ENCODE data around the gene CACNA1C. TPM values are rescaled to one million over a fixed set of nuclear protein-coding genes. Genes with fewer than 3 reads are reported as not detected.

The CACNA1C gene
- total RNA-seq, 1 donor from 2014 or later = 6.5 TPM

DNA sequence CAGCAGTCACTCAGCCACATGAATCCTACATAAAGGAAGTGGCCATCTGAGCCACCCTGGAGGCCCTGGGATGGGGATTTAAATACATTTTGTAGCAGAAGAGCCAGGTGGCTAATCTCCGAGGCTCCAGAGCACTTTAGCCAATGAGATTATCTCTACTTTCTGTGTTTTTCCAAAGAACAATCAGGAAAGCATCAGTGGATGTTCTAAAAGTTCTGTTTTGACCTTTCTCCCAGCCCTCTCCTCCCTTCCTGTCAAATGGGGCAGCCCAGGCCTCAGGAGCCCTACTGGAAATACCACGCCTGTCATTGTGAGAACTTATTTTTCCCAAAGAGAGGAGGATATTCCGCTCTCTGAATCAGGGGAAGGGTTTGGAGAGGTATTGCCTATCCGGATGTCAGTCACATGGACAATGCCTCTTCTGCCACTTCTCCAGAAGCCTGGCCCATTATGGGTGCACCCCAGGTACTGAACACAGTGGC lies 405.2 kb downstream of the CACNA1C start:
- DNase-seq = peak; percentile 35

- DNase-seq = no peak
Measured at GRCh38 chr12:2460051-2460670, 407.4 kb downstream of the CACNA1C start.

- DNase-seq = no peak
Measured at GRCh38 chr12:2461046-2461445, 408.3 kb downstream of the CACNA1C start.

- DNase-seq = no peak
Measured at GRCh38 chr12:2461645-2462044, 408.9 kb downstream of the CACNA1C start.

DNA sequence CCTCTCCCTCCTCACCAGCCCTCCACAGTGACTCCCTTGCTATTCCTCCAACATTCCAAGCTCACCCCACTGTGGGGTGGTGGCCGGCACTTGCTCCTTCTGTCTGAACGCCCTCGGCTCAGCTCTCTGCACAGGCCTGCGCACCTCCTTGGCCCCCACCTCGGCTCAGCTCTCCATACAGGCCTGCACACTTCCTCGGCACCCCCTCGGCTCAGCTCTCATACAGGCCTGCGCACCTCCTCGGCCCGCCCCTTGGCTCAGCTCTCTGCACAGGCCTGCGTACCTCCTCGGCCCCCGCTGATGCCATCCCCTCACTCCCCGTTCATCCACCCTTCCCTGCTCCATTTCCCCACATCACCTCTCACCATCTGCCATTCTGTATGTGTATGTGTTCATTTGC lies 409.3 kb downstream of the CACNA1C start:
- DNase-seq = no peak

DNA sequence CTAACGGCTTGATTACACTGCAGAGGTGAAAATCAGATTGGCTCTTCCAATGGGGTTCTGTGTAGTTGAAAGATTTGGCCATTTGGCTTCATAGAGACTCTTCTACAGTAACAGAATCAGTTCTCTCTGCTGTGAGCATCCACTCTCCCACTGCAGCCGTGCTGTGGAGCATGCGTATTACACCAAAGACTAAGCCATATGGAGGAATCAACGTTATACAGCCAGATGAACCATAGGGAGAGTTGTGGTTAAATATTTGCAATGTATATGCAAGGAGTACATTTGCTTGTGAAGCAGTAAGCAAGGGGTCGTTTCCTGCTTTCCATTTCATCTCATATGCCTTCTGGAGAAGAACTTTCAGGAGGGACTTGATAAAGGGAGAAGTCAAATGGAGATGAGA lies 410.9 kb downstream of the CACNA1C start:
- no peak for DNase-seq

- no peak for DNase-seq
Measured at GRCh38 chr12:2465681-2466080, 412.9 kb downstream of the CACNA1C start.

- no peak for DNase-seq
Measured at GRCh38 chr12:2466211-2466610, 413.4 kb downstream of the CACNA1C start.

GRCh38 chr12:2467447-2468195 lies 414.8 kb downstream of the CACNA1C start:
- DNase-seq = no peak

- DNase-seq = no peak
Measured at GRCh38 chr12:2475984-2476383, 423.2 kb downstream of the CACNA1C start.

DNA sequence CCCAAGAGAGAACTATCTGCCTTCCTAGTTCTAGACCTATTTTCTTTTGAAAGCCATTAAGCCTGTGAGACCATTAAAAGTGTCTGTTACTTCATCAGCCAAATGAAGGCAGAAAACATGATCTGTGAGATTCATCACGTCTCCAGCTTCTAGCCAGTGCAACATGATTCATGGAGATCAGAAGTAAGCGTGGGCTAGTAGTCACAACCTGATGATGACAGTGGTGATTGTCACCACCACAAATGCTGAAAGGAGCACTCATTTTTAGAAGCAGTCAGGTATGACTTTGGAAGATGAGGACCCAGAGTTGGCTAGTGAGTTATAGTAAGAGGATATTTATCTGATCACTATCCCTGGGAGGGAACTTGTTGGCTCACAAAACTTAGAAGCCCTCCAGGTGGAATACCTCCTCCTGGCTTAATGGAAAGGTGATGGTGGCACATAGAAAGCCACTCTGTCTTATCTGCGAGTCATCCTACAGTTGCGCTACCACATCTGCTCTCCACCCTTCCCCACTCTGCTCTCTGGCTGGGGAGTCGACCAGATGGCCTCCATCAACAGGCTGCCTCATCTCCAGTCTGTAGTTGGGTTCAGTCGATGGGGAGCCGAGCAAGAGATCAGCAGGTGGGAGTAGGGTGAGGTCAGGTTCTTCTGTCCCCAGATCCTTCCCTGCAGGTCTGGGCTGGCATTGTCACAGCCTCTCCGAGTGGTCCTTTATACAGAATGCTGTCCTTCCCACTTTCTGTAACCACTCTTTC lies 424.4 kb downstream of the CACNA1C start:
- DNase-seq = no peak

GRCh38 chr12:2479851-2480535 lies 427.2 kb downstream of the CACNA1C start:
- no peak for DNase-seq

DNA sequence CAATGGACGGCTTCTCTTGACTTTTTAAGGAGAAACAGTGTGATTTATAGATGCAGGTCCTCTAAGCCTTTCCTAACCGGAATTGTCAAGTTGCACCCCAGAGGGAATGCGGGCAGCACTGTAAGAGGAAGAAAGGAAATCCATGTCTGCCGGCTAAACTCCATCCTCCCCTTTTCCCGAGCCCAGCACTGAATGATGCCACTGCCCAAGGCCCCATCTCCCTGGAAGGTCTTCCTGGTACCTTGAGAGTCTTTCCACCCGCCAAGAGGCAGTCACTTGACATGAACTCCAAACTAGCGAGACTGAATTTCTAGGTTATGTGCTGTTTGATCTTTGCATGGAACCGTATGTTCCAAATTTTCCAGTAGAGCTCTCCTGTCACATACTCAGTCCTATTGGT lies 428.6 kb downstream of the CACNA1C start:
- no peak for DNase-seq

- DNase-seq = no peak
Measured at GRCh38 chr12:2481951-2482350, 429.2 kb downstream of the CACNA1C start.

- no peak for DNase-seq
Measured at GRCh38 chr12:2482938-2483660, 430.3 kb downstream of the CACNA1C start.

DNA sequence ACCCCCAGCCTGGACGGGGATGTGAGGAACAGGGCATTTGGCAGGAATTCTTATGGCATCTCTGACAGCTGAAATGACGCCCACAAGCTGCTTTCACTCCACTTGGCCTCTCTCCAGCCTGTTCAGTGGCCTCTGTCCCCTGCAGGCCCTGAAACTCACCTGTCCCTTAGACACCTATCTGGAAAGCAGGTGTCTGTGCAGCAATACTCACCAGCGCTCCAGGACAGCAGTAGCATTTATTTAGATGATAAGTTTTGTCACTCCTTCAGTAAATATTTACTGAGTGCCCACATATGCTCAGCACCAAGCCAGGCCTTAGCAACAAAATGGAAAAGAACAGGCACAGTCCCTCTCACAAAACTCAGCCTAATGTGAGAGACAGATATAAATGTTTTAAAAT lies 430.9 kb downstream of the CACNA1C start:
- DNase-seq = no peak

DNA sequence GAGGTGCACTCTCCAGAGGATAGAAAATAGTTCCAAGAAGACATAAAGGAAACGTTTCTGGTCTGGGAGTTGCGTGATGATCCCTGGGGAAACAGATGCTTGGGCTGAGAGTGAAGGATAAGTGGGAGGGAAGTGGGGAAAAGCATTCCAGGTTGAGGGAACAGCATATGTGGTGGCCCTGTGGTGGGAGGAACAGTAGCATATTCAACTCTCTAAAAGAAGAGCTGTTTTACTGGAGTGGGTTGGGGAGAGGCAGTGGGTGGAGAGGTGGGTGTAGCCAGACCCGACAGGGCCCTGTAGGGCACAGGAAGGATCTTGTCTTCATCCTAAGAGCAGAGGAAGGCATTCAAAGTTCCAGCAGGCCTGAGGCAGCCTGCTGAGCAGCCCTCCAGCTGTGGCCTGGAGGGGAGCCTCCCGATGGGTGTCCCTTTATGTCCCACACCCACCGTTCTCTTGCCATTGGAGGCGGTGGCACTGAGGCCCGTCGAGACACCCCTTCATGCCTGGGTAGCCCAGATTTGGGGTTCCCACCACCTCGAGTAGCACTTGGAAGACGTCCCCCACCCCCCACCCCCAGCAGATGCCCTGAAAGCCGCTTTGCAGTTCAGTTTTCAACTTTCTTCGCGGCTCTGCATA lies 431.5 kb downstream of the CACNA1C start:
- no peak for DNase-seq

- DNase-seq = peak; percentile 64
Measured at GRCh38 chr12:2485681-2486080, 432.9 kb downstream of the CACNA1C start.

DNA sequence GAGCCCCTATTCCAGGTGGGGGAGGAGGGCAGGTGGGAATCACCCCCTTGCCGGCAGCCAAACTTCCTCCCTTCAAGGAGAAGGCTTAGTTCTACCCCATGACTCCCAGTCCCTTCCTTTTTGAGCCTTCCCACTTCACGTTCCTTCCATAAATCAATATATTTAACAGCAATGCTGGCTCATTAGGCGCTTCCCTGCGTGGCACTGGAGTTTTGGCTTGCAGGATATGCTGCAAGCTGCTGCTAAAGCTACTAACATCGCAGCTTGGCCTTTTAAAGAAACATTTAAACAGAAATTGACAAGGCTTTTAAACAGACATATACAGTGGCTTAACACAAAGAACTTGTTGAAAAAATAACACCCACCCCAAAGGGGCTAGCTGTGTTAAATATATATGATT lies 434.0 kb downstream of the CACNA1C start:
- DNase-seq = no peak

GRCh38 chr12:2487278-2487677 lies 434.5 kb downstream of the CACNA1C start:
- no peak for DNase-seq

GRCh38 chr12:2488131-2488530 lies 435.3 kb downstream of the CACNA1C start:
- no peak for DNase-seq

Data from tongue (tissue), 2 donors.